22Rv1 (cell line): ENCODE measurements around the gene KLK5.
A peak's percentile ranks its signal among the peaks of the same experiment; 100 is the strongest.

Experiments used
- CTCF ChIP-seq: fragments of 450-650 bp; IDR thresholded peaks from 2 replicates; pipeline ENCODE4 v1.5.1; 2017; ENCODE audit warnings: mild to moderate bottlenecking
- ZFX ChIP-seq: fragments of 450-650 bp; IDR thresholded peaks from 2 replicates; pipeline ENCODE4 v1.6.1; 2017; ENCODE audit warnings: antibody characterized with exemption, borderline replicate concordance

- TF ChIP-seq CTCF (peak; percentile 73), ZFX (no peak)
Observed at GRCh38 chr19:50906217-50906616, 46.6 kb downstream of the KLK5 start.
